Stomach (tissue), 4 donors: ENCODE data around the gene CD8B2.
"Not testable (repeated sequence)": the region's sequence is repeated elsewhere in the genome, so short reads cannot be mapped to it uniquely, and the experiment has no call there.

Source experiments
- CTCF ChIP-seq, 7 experiments: fragments of 450-650 bp in 4 of 7; fragments of 200-600 bp in 3 of 7; sonication (generic) in 3 of 7; IDR thresholded peaks; one replicate each; pipeline ENCODE4 v1.5.1; 2016 to 2019; ENCODE audit warnings: antibody characterized with exemption in 7 of 7, control low read depth in 2 of 7, mild to moderate bottlenecking in 1 of 7
- EP300 ChIP-seq: sonication (generic); formaldehyde crosslinking; IDR thresholded peaks from one replicate; pipeline ENCODE4 v1.6.1; 2017; ENCODE audit warnings: antibody characterized with exemption
- POLR2A ChIP-seq, 4 donors: fragments of 450-650 bp; IDR thresholded peaks; one replicate each; pipeline ENCODE4 v1.6.1; 2016; ENCODE audit warnings: antibody characterized with exemption in 4 of 4, control low read depth in 2 of 4, mild to moderate bottlenecking in 1 of 4, moderate library complexity in 1 of 4
- POLR2AphosphoS5 ChIP-seq, 3 donors: sonication (generic); formaldehyde crosslinking; IDR thresholded peaks; one replicate each; pipeline ENCODE4 v1.6.1; 2016; ENCODE audit warnings: antibody characterized with exemption in 3 of 3

GRCh38 chr2:106509374-106509770, 22.2 kb downstream of the CD8B2 start:
- not testable (repeated sequence) for TF ChIP-seq CTCF (IDR thresholded peaks at IDR 0.05); EP300; POLR2A (IDR thresholded peaks at IDR 0.05); POLR2AphosphoS5 (IDR thresholded peaks at IDR 0.05)
